Neural progenitor cell (in vitro differentiated cells): ENCODE measurements around the gene PINLYP.

Experiments used
- CTCF ChIP-seq: fragments of 200-600 bp; sonication (generic); IDR thresholded peaks from 2 replicates; pipeline ENCODE4 v1.5.1; 2017; ENCODE audit warnings: antibody characterized with exemption, mild to moderate bottlenecking
- EZH2 ChIP-seq: fragments of 200-600 bp; sonication (generic); IDR thresholded peaks from 2 replicates; pipeline ENCODE4 v1.6.1; 2017; ENCODE audit warnings: antibody characterized with exemption, mild to moderate bottlenecking, moderate library complexity
- EZH2phosphoT487 ChIP-seq: fragments of 200-600 bp; sonication (generic); IDR thresholded peaks from 2 replicates; pipeline ENCODE4 v1.6.1; 2017; ENCODE audit warnings: antibody characterized with exemption

DNA sequence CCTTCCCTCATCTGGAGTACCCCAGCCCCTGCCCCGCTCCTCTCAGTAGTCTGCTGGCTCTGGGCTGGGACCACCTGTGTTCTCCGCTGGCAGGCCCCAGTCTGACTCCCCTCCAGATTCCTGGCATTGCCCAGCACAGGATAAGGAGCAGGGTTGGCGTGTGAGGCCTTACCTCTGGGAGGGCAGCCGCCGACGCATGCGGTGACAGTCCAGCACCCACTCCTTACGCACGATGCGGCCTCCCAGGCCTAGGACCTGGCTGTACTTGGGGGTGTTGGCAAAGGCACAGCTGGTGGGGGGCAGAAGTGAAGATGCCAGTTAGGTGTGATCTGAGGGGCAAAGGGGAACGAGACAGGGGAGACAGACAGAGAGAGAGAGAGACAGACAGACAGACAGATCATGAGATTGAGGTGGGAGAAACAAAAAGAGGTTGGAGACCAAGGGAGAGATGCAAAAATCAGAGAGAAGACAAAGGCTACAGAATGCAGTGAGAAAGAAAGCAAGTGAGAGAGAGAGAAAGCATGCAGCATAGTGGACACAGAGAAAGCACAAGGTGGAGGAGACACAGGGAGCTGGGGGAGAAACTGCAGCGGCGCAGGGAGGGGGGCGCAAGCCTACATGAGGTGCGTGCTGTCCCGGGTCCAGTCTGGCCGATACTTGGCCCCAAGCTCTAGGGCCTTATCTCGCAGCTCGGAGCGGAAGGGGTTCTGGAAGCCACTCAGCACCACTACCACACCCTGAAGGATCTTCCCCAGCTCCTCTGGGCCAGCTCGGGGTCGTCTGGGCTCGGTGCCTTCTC, 24.0 kb upstream of the PINLYP start:
- TF ChIP-seq CTCF (no peak), EZH2 (no peak), EZH2phosphoT487 (no peak)
